CD4-positive, alpha-beta T cell treated with Interleukin-6 for 4 hours (primary cell): ENCODE measurements around the gene TEX28.
"Not testable (repeated sequence)": the region's sequence is repeated elsewhere in the genome, so short reads cannot be mapped to it uniquely, and the experiment has no call there.

Source experiments
- DNase-seq: peaks from one replicate; pipeline ENCODE4 v3.0.0-alpha.2; 2020; ENCODE audit warnings: mixed read lengths

TEX28 gene

DNA sequence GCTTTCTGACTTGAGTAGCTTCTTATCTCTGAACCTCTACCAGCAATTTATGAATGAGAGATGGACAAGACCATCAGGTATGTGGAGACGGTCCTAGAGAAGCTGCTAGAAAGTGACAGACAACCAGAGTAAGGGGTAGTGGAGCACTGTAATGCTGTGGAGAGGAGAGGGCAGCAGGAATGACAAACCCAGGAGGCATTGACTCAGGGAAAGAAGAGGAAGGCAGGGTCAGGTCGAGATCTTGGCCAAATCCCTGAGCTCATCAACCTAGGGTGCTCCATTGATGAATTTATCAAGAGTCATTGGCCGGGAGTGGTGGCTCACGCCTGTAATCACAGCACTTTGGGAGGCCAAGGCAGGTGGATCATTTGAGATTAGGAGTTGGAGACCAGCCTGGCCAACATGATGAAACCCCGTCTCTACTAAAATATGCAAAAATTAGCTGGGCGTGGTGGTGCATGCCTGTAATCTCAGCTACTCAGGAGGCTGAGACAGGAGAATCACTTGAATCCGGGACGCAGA, 54.9 kb downstream of the TEX28 start:
- DNase-seq, result not testable (repeated sequence)

DNA sequence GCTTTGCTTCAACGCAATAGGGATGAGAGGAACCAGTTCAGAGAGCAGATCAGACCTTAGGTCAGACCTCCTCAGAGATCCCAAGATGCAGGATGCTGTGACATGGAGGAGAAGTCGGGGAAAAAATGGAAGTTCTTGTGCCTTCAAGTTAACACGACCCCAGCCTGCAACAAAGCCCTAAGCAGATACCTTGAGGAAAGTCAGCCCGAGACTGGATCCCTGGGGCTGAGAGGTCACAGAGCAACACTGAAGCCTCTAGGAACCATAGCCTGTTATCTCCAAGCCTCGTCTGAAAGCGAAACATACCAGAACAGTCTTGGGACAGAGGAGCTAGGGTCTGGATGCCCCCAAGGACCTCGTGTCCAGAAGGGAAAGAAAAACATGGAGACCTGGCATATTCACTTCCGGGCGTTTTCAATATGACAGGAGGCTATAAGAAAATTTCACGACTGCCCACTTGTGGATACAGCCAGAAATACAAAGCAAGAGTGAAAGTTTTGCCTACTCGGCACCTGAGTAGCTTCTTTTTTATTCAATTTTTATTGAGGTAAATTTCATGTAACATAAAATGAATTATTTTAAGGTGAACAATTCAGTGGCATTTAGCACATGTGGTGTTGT, 55.9 kb downstream of the TEX28 start:
- DNase-seq, result not testable (repeated sequence)

DNA sequence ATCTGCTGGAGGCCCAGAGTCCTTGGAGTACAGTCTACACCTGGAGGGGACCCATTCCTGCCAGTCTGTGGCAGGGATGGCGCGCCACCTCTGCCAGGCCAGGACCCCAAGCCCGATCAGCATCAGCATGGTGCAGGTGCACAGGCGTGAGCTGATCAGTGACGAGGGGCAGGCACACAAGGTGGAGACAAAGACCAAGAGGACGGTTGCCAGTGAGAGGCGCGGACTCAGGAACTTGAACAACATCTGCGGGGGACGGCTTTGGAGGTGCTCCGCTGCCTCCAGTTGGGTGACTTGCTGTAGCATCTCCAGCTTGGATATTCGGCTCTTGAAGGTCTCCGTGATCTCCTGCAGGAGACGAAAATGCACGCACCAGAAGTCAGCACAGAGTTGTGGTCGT, 61.3 kb downstream of the TEX28 start:
- DNase-seq, result not testable (repeated sequence)

- DNase-seq, result not testable (repeated sequence)
Observed at GRCh38 chrX:154231443-154231842, 63.5 kb downstream of the TEX28 start.

- DNase-seq, result not testable (repeated sequence)
Observed at GRCh38 chrX:154226706-154227105, 68.2 kb downstream of the TEX28 start.

DNA sequence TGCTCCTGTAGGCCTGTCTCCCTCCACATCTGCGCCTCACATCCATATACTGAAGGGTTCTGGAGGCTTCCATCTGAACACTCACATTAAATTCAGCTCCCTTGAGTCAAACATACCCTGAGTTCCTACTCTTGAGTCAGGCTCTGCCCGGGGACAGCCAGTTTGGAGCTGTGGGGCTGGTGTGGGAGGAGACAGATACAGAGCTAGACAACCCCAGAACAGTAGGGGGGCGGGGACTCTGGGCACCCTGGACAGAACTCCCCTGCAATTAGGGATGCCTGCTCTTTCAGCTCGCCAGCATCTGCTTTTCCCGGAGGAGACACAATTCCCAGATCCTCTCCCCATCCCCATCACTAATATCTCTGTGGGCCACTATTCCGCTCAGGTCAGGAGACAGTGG, 69.6 kb downstream of the TEX28 start:
- DNase-seq, result not testable (repeated sequence)
